Spleen (tissue), 11 donors: ENCODE measurements around the gene EML6. TPM values are rescaled to one million over a fixed set of nuclear protein-coding genes. Genes with fewer than 3 reads are reported as not detected.

Source experiments
- DNase-seq: peaks from one replicate; pipeline ENCODE4 v3.0.0-alpha.2; 2020
- H3K27ac ChIP-seq, 8 donors: fragments of 200-600 bp; sonication (generic) in 7 of 8; 1 replicate in 4 of 8; 2 replicates in 4 of 8; pipeline versions ENCODE4 v1.5.0 to v1.8.0; 2016 to 2021; ENCODE audit warnings: inconsistent platforms in 4 of 8, mild to moderate bottlenecking in 4 of 8, moderate library complexity in 1 of 8
- H3K27me3 ChIP-seq, 7 donors: fragments of 200-600 bp; sonication (generic) in 6 of 7; replicated peaks in 1 of 7; 1 replicate in 4 of 7; 2 replicates in 3 of 7; pipeline versions ENCODE4 v1.5.0 to v1.8.0; 2016 to 2021; ENCODE audit warnings: inconsistent platforms in 3 of 7, mild to moderate bottlenecking in 1 of 7
- H3K36me3 ChIP-seq, 6 donors: fragments of 200-600 bp; sonication (generic) in 5 of 6; 1 replicate in 4 of 6; 2 replicates in 2 of 6; pipeline versions ENCODE4 v1.5.0 to v1.8.0; 2016 to 2021; ENCODE audit warnings: inconsistent platforms in 2 of 6
- H3K4me1 ChIP-seq, 6 donors: fragments of 200-600 bp; sonication (generic) in 5 of 6; 1 replicate in 3 of 6; 2 replicates in 3 of 6; pipeline versions ENCODE4 v1.5.0 to v1.8.0; 2016 to 2021; ENCODE audit warnings: inconsistent platforms in 3 of 6
- H3K4me3 ChIP-seq, 8 donors: fragments of 200-600 bp; sonication (generic) in 7 of 8; 1 replicate in 4 of 8; 2 replicates in 4 of 8; pipeline versions ENCODE4 v1.5.0 to v1.8.0; 2016 to 2021; ENCODE audit warnings: inconsistent platforms in 4 of 8, mild to moderate bottlenecking in 4 of 8, moderate library complexity in 2 of 8
- H3K9me3 ChIP-seq, 8 donors: fragments of 200-600 bp; sonication (generic) in 7 of 8; 1 replicate in 4 of 8; 2 replicates in 4 of 8; pipeline versions ENCODE4 v1.5.0 to v1.8.0; 2016 to 2021; ENCODE audit warnings: inconsistent platforms in 4 of 8
- CTCF ChIP-seq, 11 experiments: fragments of 200-600 bp in 7 of 11; fragments of 450-650 bp in 4 of 11; sonication (generic) in 4 of 11; IDR thresholded peaks in 8 of 11; conservative IDR thresholded peaks in 3 of 11; 1 replicate in 7 of 11; 2 replicates in 4 of 11; pipeline versions ENCODE4 v1.4.0 to v1.8.0; 2016 to 2021; ENCODE audit warnings: antibody characterized with exemption in 11 of 11, inconsistent platforms in 4 of 11, mild to moderate bottlenecking in 1 of 11
- POLR2A ChIP-seq, 3 donors: fragments of 450-650 bp; IDR thresholded peaks; one replicate each; pipeline ENCODE4 v1.5.1; 2017; ENCODE audit warnings: antibody characterized with exemption in 3 of 3, mild to moderate bottlenecking in 1 of 3
- POLR2AphosphoS5 ChIP-seq, 3 donors: sonication (generic); formaldehyde crosslinking; IDR thresholded peaks; one replicate each; pipeline ENCODE4 v1.5.1; 2017; ENCODE audit warnings: antibody characterized with exemption in 3 of 3
- WGBS, 5 donors: extraction: QIAGEN DNeasy Blood & Tissue Kit in 3 of 5; methylation state at CpG; one replicate each; pipeline versions ENCODE4 v1.1.5 to v1.1.7; 2013 to 2018; 5-methylcytosine and 5-hydroxymethylcytosine counted together
- intact Hi-C: fragments of 100-400 bp; cut with DNase I; formaldehyde crosslinking; loops from one replicate; pipeline ENCODE4 v1.15.0; 2023; ENCODE audit warnings: low total_unique reads
- polyA plus RNA-seq, 3 donors: library from polyadenylated mRNA; stranded (reverse); fragments of 200-250 nt; gene quantifications; one replicate each; pipeline ENCODE4 v1.2.1, GENCODE V29; 2013
- total RNA-seq, 7 donors: library from RNA; depleted of rRNA in 3 of 7; stranded (reverse); fragments of >200 nt in 3 of 7; fragmentation: NEBNext Ultra II Directional in 4 of 7; extraction: Animal tissue kit (Norgen Biotek cat#: 25700) in 4 of 7; gene quantifications; one replicate each; pipeline versions ENCODE4 v1.1.0 to v1.2.1, GENCODE V29; 2016 to 2021
- donor health status: healthy with polysubstance abuse.
- donor health status: DM: no; HTN: no; CAD: no; lungs with moderate emphysema.
- donor health status: DM: no; HTN: no; CAD: no.
- donor health status: Bipolar disorder and iron deficiency.
- donor health status: healthy.
- donor health status: DM: no; HTN: no; CAD: no.
- donor health status: DM: yes; HTN: yes; CAD: no.

EML6 gene
- total and polyA plus RNA-seq, 10 donors = 4.7 to 18.2 (median 7.6) TPM

- H3K36me3 ChIP-seq = no peaks in the 10 kb centered on the region
- WGBS, 5 donors = 88 to 97% (median 93%) methylated on average over 4 of the region's 4 CpGs
- no peaks in the 10 kb centered on the region for H3K4me1 ChIP-seq
- no peak for DNase-seq
- no peaks in the 10 kb centered on the region for H3K9me3 ChIP-seq
- no peak overlapping the region for H3K4me3 ChIP-seq
- TF ChIP-seq POLR2AphosphoS5 (IDR thresholded peaks at IDR 0.05) = no peak
- no peak for TF ChIP-seq CTCF (IDR thresholded peaks at IDR 0.05 in 8 of 11, conservative IDR thresholded peaks at IDR 0.05 in 3 of 11)
- TF ChIP-seq POLR2A (IDR thresholded peaks at IDR 0.05) = no peak
- intact Hi-C loops = no loop called here
- H3K27ac ChIP-seq = no peak overlapping the region
- no peaks in the 10 kb centered on the region for H3K27me3 ChIP-seq
Observed at GRCh38 chr2:54912305-54912704, 188.8 kb downstream of the EML6 start.

GRCh38 chr2:54912893-54913292 is 189.4 kb downstream of the EML6 start:
- no peaks in the 10 kb centered on the region for H3K27me3 ChIP-seq
- TF ChIP-seq POLR2A (IDR thresholded peaks at IDR 0.05) (no peak), CTCF (IDR thresholded peaks at IDR 0.05 in 8 of 11, conservative IDR thresholded peaks at IDR 0.05 in 3 of 11) (no peak), POLR2AphosphoS5 (IDR thresholded peaks at IDR 0.05) (no peak)
- no peaks in the 10 kb centered on the region for H3K9me3 ChIP-seq
- no peak for DNase-seq
- 75 to 90% (median 83%) methylated on average over 1 of the region's 1 CpG for WGBS, 5 donors
- no peak overlapping the region for H3K27ac ChIP-seq
- intact Hi-C loops = no loop called here
- no peaks in the 10 kb centered on the region for H3K4me1 ChIP-seq
- no peaks in the 10 kb centered on the region for H3K36me3 ChIP-seq
- no peak overlapping the region for H3K4me3 ChIP-seq

DNA sequence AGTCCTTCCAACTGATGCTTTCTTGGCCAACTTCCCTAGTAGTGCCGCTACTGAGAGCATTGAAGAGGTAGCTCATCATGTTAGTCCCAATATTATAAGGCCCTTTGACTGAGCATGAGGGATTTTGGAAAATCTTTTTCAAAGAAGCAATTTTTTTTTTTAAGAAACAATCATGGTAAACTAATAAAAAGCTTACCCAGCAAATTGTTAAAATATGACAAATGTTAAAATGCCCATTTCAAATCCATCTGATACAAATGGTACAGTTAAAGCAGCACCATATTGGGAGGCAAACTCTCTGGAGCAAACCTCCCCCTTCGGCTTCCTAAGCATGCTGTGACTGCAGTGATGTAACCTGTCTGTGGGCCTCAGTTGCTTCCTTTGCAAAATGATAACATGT is 191.2 kb downstream of the EML6 start:
- Histone ChIP-seq H3K27ac (no peak overlapping the region), H3K27me3 (no peaks in the 10 kb centered on the region), H3K4me1 (no peaks in the 10 kb centered on the region), H3K9me3 (no peaks in the 10 kb centered on the region), H3K36me3 (no peaks in the 10 kb centered on the region), H3K4me3 (no peak overlapping the region)
- 95 to 99% (median 98%) methylated on average over 2 of the region's 2 CpGs for WGBS, 5 donors
- no peak for DNase-seq
- no peak for TF ChIP-seq POLR2A (IDR thresholded peaks at IDR 0.05)
- no peak for TF ChIP-seq CTCF (IDR thresholded peaks at IDR 0.05 in 8 of 11, conservative IDR thresholded peaks at IDR 0.05 in 3 of 11)
- TF ChIP-seq POLR2AphosphoS5 (IDR thresholded peaks at IDR 0.05) = no peak
- intact Hi-C loops = no loop called here

GRCh38 chr2:54915101-54915500 is 191.6 kb downstream of the EML6 start:
- Histone ChIP-seq H3K9me3 (no peaks in the 10 kb centered on the region), H3K4me3 (no peak overlapping the region), H3K27me3 (no peaks in the 10 kb centered on the region), H3K4me1 (no peaks in the 10 kb centered on the region), H3K36me3 (no peaks in the 10 kb centered on the region), H3K27ac (no peak overlapping the region)
- intact Hi-C loops = no loop called here
- WGBS, 5 donors = 92 to 97% (median 93%) methylated on average over 4 of the region's 4 CpGs
- DNase-seq = no peak
- TF ChIP-seq POLR2A (IDR thresholded peaks at IDR 0.05) (no peak), POLR2AphosphoS5 (IDR thresholded peaks at IDR 0.05) (no peak), CTCF (IDR thresholded peaks at IDR 0.05 in 8 of 11, conservative IDR thresholded peaks at IDR 0.05 in 3 of 11) (no peak)
